NCI-H1105 treated with DMSO at 0.1 percent for 48 hours (cell line): ENCODE data around the gene LRP1B.
A peak's percentile ranks its signal among the peaks of the same experiment; 100 is the strongest.
"Not testable (repeated sequence)": the region's sequence is repeated elsewhere in the genome, so short reads cannot be mapped to it uniquely, and the experiment has no call there.

Experiments used
- DNase-seq: peaks from one replicate; lab custom pipeline; 2025; lab: John Stamatoyannopoulos, UW

The LRP1B gene

DNA sequence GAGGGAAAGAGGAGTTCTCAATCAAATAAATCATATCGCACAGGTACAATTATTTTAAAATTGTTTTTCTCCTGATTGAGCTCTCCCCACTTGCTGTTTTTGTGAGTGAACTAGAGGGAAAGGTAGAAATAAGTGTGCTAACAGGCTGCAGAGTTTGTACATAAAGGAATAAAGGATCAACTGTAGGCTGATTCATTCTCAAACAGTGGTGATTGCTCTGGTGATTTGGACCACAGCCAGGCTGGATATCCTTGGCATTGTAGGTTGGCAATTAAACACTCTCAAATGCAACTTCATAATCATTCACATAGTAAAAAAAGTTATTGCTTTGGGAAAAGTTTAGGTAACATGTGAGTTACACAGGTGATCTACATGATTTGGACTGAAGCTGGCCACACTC lies 29.8 kb downstream of the LRP1B start:
- DNase-seq = peak; percentile 81

DNA sequence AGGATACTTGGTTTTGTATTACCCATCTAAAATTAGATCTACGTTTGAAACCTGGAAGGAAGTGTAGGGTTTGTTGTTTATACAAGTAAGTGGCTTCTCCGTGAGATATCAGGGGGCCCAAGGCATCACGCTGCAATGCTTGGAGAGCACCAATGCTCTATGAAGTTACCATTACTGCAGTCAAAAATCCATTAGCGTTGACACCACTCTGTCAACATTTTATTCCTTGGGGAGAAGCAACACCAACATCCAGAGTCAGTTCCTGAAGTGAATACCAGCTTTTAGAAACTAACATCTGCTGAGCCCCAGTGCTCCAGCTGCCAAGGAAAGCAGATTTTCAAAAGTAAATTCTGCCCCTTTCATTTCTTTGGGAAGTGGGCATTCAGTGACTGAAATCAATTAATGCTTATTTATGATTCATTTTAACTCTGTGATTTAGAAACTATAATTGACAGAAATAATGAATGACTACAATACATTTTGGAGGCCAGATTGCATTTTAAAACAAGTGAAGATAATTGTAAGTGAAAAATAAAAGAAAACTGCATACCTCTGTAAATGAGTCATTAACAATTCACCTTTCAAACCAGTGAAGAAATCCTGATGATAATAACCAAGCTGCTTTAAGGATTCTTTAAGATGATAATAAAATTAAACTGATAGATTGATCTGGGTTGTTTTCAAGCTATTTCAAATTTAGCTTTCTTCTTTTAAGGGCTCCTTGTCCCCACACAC lies 30.5 kb downstream of the LRP1B start:
- DNase-seq = peak; percentile 6

DNA sequence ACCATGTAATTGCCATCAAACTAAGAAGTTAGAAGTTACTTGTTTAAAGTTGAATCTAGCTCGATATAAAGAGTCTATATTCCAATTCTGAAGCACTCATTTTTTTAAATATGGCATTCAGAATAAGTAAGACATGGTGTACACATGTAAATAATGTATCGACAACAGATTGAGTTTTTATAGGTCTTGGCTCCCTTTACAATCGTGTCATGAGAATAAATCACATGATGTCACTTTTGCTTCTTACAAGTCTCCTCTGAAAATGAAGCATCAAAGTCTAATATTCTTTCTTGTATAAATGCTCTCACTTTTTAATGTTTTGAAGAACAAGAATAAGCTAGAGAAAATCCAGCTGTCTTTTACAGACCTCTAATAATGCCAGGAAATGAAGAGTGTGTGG lies 33.1 kb downstream of the LRP1B start:
- DNase-seq = no peak

DNA sequence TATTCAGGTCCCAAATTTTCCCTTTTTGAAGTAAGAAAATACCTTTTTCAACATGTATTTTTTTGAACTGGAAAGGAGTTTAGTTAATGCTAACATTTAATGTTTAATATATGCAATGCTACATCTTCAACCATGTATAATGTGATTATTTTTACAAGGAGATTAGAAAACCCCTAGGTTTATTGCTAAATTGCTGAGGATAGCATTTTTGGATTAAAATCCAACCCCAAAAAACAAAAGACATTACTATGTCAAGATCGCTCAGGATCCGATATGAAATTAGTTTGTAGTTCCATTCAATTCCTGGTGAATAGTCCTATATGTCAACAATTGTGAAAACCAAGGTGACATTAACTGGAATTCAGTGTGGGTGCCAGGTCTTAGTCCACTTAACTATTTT lies 35.2 kb downstream of the LRP1B start:
- DNase-seq = no peak

DNA sequence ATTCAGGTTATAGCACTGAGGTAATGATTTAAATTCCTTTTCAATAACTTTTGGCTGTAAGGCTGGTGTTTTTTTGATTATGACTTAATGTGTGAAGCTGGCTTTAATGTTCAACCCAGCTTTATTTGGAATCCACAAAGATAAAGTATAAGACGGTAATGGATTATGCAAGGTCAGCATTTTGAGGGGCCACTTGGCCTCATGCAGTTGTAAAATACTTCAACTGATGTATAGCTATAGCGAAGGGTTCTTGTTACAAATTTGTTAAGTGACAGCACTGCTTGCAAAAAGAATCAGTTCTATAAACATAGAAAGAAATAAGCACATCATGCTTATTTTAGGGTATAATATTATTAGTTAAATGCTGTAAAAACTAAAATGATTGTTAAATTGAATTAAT lies 36.6 kb downstream of the LRP1B start:
- DNase-seq = no peak

DNA sequence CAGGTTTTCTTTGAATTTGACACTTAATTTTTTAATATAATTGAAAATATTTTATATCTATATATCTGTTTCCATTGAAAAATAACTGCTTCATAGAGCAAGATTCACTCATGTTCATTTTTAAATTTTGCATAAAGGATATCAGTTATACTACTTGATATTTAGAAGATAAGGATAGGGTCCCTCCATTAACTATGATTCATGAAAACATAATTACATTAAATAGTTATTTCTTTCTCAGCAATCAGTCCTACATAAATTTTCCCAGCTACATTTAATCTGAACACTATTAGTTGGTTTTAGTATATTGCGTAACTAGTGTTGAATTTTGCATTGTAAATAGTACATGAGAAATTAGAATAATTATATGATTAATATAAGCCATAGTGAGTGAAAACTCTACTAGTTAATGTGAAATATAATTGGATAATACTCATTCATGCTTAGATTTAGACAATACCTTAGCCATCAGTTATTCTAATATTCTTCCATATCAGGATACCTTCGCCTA lies 42.7 kb downstream of the LRP1B start:
- no peak for DNase-seq

DNA sequence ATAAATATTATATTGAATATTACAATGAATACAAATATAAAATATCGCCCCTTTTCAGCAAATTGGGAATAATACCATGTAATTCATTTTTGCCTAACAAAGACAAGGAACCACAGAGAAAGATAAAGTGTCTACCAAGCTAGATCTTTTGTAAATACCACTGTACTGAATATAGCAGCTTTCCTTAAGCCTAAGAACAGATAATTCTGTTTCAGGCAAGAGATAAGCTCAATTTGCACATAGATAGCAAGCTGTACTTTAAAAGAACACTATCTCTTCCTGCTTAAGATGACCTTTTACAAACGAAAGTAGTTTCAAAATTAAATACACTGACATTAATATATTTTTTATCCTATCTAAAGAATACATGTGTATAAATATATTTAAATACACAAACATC lies 43.2 kb downstream of the LRP1B start:
- not testable (repeated sequence) for DNase-seq

DNA sequence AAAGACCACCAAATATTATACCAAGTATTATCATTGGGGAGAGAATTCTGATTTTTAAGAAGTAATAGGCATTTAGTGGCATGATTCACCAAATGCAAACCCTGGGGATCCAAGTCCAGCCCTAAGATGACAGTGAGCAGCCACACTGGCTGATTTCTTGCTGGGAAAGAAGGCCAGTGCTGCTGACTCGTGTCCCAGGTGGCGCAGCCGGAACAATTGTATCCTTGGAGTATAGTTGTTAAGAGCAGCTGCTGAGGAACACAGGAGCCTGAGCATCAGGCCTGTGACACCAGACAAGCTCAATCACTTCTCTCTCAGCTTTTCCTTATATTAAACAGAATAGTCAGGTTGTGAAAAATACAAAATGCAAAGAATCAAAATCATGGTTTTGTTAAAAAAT lies 48.4 kb downstream of the LRP1B start:
- DNase-seq = no peak

DNA sequence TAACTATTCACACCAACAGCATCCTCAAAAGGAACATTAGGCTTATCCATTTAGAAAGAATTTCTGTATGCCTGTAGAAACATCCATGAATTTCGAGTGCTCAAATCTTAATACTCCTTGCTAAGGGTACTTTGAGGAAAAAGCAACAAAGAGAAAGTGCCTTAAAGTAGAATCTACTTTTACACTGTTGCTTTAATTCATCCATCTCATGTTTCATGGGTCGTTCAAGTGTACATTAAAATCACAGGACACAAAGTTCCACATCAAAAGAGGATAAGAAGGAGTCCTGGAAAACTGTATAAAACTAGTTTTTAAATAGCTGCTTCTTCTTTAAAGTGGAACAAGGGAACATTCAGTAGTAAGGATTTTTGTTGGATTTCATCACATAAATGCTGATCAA lies 54.5 kb downstream of the LRP1B start:
- DNase-seq = no peak

DNA sequence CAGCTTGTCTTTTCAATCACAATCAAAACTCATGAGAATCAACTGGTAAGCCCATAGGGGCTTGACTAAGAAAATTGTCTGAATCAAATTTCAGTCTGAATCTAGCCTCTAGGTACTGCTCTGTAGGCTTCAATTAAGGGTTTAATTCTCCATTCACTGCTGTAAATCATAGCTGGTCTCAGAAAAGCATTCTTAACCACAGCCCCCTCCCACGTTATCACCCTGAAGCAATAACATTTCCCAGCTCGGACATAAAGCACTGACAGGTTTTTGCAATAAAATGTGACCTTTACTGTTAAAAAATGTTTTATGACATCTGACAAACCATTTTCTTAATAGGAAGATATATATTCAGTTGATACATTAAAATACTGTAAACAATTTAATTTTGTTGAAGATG lies 55.0 kb downstream of the LRP1B start:
- no peak for DNase-seq

DNA sequence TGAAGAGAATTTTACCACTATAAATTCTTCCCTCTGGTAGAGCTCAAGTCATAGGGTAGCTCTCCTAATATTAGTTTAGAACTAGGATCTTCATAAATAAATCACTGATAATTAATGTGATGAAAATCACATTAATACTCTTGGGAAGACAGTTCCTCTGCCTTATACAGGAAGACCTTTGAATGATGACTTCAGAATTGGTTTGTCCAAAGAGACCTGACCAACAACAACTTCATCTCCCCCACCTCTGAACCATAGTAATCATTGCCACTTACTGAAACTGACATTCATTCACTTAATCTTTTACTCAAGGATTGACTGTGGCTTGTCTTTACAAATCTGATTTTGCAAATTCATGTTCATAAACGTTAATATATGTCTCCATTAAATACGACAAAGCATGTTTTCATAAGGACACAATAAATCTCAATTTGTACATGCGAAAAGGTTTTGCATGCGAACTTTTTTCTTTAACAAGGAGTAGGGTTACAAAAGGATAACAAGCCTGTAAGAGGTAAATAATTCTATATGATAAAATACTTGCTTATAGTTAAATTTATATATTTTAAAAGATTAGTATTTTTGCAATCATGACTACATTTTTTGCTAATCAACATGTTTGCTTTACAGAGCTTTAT lies 61.4 kb downstream of the LRP1B start:
- DNase-seq = no peak

DNA sequence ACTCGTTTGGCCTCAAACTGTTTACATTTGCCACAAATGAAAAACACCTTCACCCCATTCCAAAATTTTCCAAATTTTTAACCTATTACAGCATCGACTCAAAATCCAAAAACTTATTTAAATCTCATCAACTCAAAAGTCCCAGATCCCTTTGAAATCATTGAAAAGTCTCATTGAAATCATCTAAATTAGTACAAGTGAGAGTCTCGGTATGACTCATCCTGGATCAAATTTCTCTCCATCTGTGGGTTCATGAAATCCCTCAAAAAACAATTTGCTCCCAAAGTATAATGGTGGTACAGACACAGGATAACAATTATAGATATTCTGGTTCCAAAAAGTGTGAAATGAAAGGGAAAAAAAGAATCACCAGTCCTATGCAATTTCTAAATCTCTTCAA lies 65.1 kb downstream of the LRP1B start:
- DNase-seq = no peak

DNA sequence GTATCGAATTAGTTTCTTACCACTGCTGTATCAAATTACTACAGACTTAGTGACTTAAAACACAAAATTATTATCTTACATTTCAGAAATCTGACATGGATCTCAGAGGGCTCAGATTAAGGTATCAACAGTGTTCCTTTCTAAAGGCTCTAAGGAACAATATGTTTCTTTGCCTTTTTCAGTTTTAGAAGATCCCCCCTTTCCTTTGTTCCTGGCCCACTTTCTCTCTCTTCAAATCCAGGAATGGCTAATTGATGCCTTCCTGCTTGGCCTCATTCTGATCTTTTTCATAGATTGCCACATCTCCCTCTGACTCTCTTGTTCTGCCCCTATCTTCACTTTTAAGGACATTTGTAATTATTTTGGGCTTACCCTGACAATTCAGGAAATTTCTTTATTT lies 65.7 kb downstream of the LRP1B start:
- DNase-seq = no peak

DNA sequence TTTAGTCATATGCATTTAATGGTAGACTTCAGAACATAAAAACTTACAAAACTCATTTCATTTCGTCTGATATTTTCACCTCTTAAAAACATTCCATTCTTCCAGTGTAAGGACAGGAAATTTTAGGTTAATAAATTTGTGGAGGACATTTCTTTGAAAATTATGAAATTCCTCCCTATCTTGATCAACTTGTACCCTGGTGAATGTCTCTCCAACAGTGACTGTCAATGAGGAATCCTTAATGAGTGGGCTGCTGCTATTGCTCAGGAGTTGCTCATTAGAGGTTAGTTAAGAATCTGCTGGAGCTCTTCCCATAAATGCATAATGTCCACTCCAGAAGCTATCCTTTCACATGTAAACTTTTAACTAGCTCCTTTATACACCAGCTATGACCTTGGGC lies 69.1 kb downstream of the LRP1B start:
- no peak for DNase-seq

DNA sequence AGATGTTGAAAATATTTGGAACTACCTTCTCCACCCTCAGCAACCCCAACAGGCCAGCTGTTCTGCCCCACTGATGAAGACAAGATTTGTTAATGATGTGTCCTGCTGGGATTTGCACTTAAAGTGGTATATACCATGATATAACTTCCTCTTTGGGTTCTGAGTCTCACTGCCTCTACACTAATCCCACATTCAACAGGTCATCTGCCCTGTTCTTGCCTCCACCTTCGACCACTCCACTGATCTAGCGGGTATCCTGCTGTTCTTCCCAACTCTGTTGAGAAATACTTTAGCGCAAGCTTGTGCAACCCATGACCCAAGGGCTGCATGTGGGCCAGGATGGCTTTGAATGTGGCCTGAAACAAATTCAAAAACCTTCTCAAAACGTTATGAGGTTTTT lies 72.7 kb downstream of the LRP1B start:
- no peak for DNase-seq

DNA sequence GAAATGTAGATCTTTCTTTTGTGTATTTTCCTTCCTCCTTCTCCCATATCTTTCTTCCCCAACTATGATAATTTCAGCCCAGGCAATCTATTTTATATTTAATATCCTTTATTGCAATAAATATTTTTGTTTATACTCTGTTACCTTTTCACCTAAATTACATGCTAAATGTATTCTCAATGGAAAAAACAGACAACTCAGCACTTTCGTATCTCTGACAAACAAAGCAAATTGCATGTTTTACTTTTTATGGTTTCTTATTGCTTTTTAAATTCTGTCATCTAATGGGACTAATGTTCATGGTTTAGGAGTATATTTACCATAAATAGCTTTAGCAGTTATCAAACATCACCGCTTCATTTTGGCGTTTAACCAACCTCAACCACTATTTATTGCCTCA lies 74.0 kb downstream of the LRP1B start:
- no peak for DNase-seq

DNA sequence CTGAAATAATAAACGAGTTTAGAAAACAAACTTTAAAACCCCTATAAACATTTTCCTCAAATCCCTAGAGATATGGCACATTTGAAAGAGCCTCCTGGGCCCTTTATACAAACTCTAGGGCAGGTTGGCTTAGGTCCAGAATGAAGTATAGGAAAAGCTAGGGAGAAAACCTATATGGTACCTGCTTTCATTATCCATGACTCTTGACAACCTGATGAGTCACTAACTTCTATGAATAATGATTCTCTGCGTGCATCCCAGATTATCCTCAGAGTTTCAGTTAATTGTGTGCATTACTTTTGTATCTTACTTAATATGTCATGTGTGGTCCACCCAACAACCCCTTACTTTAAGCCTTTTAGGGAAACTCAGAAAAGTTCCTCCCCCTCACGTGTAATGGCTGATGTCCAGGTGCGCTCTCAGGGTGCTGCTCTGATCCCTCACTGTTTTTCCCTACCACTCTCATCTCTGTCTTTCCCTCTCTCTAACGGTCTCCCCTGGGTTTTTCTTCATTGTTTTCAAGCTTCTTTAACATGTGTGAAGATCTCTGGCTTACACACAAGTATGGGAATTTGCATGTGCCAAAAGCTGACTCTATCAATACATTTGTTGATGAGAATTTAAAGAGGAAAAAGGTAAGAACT lies 78.5 kb downstream of the LRP1B start:
- no peak for DNase-seq

DNA sequence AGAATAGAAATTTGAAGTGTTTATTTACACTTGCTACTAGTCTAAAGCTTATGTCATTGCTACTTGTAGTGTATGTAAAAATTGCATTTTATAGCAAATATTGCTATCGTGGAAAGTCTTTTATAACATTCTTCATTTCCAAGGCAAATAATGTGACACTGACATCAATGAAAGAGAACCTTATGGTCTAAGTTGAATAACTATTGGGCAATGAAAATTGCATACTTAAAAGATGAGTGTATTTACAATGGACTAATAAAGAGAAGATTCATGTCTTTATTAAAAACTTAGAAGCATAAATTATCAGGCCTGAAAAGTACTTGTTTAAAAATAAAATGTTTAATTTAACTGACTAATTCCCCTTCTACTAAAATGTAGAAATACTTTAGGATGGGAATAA lies 82.2 kb downstream of the LRP1B start:
- no peak for DNase-seq

DNA sequence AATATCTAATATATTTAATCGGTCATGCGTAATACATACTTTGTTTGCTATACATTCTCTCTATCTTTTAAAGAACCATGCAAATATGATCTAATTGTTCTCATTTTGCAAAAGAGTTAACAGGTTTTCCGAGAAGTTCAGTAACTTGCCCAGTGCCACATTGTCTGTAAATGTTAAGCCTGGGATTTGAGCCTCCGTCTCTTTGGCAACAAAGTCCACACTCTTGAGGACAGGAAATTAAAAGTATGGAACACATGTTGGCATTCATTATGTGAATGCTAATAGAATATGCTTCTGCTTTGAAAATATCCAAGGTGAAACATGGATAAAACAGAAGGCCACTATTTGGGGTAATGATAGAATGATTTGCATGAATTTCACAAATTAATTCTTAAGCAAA lies 85.2 kb downstream of the LRP1B start:
- DNase-seq = no peak

DNA sequence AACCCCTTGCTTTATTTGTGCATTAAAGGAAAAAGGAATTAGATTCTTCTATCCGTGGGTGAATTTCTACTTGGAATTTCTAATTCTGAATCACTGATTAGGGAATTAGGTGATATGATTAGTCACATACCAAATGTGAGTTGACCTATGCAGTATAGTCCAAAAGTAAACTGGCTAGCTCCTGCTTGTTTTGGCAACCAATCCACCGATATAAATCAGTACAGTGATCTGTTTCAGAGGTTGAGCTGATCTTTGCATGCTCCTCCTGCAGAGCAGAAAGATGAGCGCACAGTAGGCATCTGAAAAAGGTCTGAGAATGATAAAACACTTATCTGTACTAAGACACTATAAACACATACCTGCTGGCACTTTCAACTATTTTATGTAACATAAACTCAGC lies 86.6 kb downstream of the LRP1B start:
- DNase-seq = no peak

DNA sequence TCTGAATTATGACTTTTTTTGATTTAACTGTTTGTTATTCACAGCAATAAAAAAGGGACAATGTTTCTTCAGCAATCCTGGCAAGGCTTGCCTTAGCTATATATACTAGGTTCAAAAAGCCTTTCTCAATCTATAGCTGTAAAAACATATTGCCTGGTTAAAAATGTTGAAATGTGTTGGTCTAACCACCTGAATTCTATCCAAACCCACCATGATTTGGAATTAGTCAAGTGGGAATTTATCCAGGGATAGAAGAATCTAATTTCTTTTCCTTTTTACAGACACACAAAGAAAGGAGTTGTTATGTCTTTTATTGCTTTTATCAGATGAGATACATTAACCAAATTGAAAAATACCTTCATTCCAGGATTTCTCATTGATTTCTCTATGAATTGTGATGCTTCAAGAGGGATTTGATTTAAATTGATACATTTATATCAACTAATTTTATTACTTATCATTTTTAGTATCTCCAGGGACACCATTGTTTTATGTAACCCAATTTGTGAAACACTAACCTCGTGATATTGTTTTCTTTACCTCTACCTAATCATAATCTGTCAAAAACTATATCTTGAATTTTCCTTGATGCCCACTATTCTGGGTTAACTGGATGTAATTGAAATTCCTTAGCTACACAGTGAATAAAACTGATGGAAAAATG lies 88.1 kb downstream of the LRP1B start:
- DNase-seq = no peak

DNA sequence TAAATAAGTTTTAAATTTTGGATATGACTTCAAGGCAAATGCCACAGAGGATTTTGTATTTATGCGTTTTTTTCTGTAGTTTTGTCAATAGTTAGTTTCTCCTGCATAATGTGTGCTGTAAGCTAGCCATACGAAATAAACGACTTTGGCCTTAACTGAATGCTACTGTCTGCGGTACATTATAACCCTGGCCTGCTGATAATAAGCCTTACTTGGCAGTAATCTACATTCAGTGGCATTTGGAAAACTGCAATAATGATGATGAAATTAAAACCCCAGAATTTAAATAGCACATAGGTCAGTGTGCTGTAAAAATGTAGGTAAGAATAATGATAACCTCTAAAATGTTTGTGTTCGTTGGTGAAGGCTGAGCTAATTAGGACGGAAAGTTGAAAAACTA lies 88.8 kb downstream of the LRP1B start:
- DNase-seq = no peak

DNA sequence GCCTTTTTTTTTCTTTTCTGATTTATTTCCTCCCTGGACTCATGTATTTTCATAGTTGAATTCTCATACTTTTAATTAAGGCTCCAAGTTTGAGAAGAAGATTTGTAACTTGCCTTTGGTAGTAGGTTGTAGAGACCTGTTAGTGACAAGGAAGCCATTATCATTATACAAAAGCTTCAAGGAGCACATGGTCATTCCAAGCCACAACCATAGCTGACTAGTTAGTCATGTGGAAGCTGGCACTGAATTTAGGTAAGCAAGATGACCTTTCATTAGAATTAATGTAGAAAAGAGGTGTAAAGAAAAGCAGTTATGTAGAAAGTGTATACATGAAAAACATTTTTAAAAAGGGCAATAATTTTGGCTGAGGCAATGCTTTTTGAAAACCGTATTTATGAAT lies 89.7 kb downstream of the LRP1B start:
- DNase-seq = no peak
